Fibroblast of skin of back (primary cell): ENCODE data around the gene RREB1.
"Not testable (repeated sequence)": the region's sequence is repeated elsewhere in the genome, so short reads cannot be mapped to it uniquely, and the experiment has no call there.

Source experiments
- DNase-seq: peaks from one replicate; pipeline ENCODE4 v3.0.0-alpha.2; 2013

Gene RREB1

DNA sequence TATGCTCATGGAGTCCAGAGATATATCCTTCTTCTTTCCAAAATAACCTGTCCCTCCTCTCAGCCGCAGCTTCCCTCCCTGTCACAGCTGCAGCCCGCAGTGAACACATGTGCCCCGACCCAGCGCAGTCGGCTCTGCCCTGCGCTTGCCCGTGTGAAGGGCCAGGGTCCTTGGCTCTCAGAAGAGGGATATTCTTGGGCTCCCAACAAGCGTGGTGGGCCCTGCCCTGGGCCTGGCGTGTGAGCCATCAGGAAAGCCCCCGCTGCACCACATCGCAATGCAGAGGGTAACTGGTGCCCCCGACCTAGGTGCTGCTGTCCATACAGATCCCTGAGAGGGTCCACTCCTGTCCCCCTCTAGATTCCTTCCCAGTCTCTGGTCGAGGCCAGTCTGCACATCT, 140.1 kb downstream of the RREB1 start:
- no peak for DNase-seq

DNA sequence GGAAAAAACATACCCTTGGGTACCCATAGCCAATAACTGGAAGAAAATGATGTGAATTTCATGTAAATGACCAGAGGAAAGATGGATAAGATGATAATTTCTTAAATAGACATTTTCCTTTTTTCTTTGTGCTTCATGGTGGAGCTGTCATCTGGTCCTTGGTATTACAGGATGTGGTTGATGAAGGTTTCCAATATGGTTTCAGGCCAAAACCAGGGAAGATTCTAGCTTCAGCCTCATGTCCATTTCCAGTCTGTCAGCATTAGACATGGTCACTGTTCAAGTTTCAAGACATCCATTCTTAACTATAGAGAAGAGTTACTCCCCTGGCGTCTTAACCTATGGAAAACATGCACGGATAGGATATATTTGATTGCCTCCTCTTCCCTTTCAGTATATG, 141.6 kb downstream of the RREB1 start:
- DNase-seq = no peak

DNA sequence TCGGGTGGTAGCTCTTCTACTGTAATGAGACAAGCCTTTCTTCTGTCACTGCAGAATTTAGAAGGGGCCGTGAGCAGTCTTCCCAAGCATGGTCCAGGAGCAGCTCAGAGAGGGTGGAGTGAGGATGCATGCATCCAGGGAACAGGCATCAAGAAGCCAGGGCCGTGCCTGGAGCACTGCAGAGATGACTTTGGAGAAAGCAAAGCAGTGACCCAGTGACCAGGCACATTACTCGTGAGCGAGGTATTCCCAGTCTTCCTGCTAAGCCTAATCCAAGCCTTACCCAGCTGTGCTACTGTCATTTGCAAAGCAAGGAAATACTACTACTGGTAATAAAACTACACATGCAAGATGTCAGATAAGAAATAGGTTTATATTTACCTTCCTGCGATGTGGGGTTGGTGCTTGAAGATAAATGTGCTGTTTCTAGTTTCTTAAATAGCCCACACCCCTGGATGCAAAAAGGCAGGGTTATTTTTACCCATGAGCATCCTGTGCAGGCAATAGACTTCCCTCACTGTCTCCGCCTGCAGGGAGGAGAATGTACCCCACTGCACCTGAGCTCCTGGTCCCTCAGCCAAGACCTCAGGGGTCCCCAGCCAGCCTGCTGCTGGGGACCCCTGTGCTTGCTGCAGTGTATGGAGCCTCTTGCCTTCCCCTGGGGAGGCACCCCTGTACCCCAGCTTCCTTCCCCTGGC, 142.3 kb downstream of the RREB1 start:
- DNase-seq = peak; percentile 44

DNA sequence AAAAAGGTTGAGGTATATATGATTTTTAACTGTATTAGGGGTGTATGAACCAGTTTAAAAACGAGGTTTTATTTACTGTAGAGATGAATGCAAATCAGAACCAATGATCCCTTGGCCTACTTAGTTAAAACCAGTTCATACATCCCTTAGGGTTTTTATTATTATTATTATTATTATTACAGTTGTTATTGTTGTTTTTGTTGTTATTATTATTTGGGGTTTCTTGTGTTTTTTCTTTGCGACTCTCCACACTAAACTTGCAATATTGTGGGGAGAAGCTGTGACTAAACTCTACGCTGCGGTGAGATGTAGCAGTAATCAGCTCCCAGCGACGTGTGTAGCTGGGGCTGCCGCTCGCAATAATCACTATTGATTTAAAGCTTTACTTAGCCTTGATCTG, 143.1 kb downstream of the RREB1 start:
- DNase-seq = no peak

DNA sequence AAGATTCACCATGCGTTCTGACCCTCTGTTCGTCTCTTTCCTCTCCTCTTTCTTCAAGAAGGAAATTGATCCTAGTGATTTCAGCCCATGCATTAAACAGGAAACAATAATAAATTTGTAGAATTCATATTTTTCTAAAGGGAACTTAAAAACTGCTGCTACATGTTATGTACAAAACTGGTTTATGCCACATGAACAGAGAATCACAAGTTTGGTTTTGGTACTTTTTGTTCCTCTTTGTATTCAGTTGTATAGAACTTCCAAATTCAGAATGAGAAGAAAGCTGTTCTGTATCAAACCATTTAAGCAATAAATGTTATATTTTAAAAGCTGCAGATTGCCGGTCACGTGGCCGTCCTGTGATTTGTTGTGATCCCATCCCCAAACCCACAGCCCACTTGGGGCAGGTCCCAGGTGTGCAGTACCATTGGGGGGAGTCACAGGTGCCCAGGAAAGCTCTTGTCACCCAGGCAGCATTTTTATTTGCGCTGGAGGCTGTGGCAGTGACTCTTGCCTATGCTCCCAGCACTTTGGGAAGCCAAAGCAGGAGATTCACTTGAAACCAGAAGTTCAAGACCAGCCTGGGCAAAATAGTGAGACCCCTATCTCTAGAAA, 144.0 kb downstream of the RREB1 start:
- DNase-seq = no peak

DNA sequence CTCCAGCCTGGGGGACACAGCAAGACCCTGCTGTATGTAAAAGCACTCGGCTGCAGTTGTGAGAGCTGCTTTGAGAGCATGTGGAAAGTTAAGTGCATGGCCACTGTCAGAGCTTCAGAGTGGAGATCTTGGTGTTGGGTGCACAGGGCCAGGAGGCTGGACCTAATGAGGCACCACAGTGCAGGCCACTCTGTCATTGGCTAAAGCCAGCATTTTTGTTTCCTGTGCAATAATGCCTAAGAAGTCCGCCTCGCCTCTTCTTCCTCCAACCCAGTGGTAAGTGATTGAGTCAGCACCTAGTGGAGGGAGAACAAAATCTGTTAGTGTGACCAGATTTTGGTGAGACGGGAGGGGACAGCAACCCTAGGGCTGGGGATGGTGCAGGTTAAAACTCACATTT, 144.6 kb downstream of the RREB1 start:
- DNase-seq = no peak

DNA sequence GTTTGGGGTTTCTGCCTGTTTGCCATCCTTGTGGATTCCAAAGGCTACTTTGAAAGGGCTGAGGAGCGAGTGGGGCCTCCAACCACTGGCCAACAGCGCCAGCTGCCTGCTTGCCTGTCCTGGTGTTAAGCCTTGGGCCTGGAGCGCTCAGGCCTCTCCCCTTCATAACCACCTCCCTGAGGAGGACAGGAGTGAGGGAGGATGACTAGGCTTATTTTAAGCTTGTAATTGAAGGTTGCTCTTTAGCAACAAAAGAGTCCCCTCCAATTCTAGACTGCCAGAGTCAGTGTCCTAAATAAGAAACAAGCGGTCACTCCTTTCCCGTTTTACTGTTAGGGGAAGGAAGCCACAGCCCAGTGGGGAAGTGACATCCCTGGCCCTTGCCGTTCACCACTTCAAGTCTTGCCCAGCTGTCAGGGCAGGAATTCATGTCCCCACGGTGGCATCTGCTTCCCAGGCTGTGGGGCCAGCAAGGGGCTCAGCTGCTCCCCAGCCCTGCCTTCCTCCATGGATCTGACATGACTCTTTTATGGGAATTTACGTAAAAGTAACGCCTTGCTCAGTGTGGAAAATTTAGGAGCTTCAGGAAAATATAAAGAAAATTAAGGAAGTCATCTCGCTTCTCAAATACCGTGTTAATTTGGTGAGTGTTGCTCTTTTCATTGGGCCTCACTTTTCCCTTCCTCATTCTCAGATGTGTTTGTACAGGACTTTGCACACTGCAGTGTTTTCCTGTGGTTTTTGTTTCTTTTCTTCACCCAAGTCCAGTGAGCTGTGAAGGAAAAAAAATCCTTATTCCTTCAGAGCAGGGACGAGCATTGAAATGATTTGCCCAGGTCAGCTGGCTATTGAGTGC, 147.4 kb downstream of the RREB1 start:
- no peak for DNase-seq

DNA sequence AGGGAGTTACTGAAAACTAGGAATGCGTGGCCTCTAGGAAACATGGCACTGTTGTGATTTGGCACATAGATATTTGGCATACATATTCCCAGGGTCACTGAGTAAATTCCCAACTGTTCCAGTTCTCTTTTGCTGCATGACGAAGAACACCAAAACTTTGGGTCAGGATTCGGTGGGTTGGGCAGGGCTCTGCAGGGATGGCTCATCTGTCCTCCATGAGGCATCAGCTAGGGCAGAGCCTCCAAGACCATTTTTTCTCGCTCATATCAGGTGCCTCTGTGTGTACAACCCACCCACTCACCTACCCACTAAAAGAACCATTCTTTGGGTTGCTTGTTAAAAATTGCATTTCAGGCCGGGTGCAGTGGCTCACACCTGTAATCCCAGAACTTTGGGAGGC, 148.2 kb downstream of the RREB1 start:
- DNase-seq = no peak

DNA sequence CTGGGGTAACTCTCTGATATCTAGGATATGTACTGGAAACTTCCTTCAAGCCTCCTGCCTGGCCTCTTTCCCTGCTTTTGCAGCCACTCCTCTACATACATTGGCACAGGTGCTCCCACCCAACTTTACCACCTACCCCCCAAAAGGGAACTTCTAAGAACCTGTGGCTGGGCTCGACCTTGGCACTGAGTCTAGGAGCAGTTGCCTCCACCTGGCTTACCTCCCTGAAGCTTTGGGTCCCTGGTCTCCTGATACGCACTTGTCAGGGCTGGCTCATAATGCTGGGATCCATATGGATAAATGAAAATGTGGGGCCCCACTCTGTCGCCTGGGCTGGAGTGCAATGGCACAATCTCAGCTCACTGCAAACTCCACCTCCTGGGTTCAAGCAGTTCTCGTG, 149.0 kb downstream of the RREB1 start:
- no peak for DNase-seq

DNA sequence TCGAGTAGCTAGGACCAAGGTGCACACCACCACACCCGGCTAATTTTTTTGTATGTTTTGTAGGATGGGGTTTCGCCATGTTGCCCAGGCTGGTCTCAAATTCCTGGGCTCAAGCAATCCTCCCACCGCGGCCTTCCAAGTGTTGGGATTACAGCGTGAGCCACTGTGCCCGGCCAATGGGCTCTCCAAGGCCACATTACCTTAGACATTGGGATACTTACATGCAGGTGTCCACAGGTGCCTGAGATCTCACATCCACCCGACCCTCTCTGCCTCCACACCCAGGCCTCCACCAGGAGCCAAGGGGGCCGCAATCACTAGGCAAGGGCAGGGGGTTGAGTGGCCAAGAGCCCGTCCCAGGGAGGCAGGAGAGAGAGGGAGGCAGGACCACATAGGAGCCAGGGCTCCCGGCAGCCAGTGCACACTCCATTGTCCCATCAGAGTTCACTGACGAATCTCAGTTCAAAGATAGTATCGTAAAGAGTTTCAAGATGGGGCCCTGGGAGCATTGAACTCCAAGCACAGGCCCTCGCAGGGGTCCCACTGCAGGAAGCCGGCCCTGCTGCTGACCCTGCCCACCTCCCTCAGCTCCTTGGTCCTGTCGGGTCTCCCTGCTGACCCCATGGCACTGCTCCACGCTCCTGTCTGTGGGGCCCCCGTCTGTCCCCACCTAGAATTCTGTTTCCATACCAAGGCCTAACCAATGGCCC, 149.9 kb downstream of the RREB1 start:
- no peak for DNase-seq

DNA sequence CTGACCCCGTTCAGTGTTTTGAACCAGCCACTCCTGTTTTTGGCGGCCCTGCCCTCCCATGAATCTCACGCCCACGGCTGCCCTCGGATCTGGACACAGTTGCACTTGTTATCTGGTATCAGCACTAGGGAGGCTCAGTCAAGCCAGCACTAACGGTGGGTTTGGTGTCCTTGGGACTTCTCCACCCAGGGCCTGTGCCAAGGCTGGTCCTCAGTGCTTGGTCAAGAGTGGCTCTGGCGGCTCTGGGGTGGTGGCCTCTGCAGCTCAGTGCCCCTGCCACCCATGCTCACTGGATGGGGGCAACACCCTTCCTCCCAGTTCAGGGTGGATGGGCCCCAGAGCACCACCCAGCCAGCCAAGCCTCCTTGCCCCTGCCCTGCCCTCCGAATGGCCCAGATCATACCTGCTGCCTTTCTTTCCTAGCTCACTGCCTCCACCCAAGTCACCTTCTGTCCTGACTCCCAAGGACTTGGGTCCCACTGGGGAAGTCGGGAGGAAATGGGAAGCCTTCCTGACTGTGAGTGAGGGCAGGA, 150.5 kb downstream of the RREB1 start:
- no peak for DNase-seq

DNA sequence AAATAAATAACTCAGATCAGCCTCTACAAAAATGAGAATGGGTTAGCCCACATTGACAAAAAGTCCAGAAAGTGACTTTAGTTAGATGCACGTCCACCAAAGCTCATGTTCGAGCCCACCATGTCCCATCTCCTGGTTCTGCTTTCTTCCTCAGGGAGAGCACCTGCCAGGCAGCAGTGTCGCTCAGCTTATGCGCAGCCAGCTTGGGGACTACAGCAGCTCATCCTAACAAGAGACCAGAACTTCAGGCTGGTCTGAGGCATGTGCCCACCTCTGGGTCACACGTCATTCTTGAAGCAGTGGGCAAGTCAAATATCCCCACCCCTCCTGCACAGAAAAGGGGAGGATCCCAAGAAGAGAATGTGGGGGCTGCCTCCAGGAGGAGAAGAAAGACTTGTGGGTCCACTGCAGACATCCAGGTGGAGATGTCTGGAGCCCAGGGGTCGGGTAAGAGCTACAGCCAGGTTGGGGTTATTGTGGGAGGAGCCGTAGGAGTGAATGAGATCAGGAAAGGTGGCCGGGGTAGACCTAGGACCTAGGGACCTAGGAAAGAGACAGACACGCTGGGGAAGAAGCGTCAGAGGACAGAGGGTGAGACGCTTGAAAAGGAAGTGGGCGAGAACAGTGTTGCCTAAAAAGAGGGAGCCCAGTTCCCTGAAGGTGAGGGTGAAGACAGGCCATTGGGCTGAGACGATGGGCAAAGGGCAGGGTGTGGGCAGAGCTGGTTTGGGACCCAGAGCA, 152.7 kb downstream of the RREB1 start:
- no peak for DNase-seq

DNA sequence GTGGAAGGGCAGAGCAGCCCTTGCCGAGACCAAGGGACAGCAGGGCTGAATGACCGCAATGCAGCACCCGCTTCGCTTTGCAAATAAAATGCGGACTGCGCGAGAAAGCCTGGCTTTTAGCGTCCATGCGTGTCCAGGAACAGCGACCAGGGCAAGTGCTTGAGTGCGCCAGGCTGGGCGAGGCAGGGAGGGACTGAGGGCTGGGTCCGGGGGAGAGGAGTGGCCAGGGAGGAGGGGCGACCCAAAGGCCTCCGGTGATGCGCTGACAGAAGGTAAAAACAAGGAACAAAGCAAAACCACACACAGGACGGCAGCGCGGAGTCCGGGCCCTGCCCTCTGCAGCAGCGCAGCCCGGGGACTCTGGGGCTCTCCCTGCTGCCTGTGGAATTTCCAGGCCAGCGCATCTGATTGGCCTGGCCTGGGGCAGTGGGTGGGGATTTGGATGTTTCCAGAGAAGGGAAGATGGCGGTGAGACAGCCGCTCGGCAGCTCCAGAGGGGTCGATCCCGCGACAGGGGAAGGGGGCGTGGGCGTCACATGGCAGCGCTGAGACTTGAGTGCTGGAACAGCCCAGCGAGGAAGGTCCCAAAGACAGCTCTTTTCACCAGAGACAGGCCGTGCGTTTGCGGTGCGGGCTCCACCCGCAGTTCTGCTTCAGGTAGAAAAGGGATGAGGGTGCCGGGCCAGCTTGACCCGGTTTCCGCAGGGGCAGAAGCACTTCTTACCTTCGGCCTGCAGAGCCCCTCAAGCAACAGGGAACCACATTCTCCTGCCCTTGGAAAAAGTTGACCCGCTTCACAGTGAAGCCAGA, 153.5 kb downstream of the RREB1 start:
- DNase-seq = peak; percentile 88

DNA sequence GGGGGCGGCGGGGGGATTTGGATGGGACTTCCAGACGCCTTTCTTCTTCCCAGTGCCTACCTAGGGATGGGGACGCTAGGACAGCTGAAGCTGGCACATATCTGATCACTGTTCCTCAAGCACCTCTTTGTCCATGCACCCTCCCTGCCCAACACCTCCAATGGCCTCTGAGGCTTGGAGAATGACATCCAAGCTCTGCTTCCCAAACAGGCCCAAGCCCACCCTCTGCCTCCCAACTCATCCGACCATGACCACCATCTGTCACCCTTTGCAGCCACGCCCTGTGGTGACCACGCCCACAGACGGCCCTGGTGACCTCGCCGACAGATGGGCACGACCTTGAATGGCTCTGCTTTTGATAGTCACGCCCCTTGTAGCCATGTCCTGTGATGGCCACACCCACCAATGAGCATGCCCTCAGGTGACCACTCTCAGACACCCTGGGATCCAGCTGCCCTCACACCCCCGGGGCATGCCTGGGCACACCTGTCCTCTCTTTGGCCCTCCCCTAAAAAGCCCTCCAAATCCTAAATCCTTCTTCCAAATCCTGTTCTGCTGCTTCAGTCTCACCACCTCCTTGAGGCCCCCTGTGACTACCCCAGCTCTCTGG, 154.2 kb downstream of the RREB1 start:
- DNase-seq = no peak

DNA sequence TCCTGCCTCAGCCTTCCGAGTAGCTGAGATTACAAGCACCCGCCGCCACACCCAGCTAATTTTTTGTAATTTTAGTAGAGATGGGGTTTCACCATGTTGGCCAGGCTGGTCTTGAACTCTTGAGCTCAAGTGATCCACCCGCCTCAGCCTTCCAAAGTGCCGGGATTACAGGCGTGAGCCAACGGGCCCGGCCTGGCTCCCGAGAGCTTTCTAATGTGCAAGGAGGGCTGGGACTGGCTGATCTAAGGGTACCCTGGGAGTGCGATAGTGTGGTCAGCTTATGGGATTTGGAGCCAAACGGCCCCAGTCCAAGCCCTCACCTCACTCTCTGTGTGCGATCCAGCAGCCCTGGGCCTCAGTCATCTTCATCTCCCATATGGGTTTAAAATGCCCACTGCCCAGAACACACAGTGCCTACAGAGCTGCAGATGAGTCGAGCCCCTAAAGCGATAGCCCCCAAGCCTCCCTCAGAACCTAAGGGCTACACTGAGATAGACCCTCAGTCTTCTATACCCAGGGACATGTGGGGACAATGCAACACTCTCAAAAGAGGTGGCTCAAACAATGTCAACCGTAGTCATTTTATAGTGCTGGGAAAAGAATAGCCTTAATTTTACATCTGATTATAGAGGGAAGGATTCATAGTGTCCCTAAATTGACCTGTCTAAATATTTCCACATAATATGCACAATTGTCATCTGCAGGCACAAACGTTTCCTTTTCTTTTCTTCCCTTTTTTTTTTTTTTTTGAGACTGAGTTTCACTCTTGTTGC, 155.2 kb downstream of the RREB1 start:
- DNase-seq = no peak

DNA sequence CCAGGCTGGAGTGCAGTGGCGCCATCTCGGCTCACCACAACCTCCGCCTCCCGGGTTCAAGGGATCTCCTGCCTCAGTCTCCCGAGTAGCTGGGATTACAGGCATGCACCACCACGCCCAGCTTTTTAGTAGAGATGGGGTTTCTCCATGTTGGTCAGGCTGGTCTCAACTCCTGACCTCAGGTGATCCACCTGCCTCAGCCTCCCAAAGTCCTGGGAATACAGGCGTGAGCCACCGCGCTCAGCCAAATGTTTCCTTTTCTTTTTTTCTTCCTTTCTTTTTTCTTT, 155.7 kb downstream of the RREB1 start:
- not testable (repeated sequence) for DNase-seq

DNA sequence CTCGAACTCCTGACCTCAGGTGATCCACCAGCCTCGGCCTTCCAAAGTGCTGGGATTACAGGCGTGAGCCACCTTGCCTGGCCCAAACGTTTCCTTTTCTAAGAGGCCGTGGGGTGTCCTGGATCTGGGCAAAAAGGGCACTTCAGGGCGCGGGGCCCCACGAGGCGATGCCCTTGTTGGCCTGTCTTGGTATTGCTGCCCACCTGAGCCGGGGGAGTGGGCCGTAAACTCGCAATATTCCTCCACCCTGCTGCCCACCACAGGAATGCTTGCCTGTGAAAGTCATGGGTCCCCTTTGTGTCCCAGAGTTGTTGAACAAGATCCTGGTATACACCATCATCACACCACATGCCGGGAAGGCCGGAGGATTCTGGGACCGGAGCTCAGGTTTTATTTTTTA, 156.3 kb downstream of the RREB1 start:
- no peak for DNase-seq

DNA sequence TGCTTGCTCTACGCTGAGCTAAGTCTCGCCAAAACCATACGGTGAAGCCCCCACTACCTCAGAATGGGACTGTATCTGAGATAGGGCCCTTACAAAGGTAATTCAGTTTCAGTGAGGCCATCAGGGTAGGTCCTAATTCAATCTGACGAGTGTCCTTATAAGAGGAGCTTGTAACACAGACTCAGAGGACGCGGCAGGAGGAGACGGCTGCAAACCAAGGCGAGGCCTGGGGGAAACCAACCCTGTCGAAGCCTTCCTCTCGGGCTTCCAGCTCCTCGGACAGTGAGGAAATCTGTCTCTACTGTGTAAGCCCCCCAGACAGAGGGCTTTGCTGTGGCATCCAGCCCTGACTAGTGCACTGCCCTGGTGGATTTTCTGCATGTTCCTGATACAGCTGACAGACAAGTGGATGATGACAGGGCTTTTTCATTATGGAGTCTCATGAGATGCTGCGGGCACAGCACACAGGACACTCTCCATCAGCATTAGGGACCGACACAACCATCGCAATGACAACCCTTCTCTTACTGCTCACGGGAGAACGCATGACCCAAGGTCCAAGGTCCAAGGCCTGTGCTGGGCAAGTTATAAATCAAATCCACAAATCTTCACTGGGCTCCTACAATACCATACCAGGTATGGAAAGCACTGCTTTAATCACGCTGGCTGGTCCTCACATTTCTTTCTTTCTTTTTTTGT, 157.1 kb downstream of the RREB1 start:
- DNase-seq = no peak

DNA sequence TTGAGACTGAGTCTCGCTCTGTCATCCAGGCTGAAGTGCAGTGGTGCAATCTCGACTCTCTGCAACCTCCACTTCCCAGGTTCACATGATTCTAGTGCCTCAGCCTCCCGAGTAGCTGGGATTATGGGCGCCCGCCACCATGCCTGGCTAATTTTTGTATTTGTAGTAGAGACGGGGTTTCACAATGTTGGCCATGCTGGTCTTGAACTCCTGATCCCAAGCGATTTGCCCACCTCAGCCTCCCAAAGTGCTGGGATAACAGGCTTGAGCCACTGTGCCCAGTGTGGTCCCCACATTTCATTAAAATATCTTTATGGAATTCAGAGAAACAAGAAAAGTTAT, 157.6 kb downstream of the RREB1 start:
- DNase-seq = not testable (repeated sequence)

DNA sequence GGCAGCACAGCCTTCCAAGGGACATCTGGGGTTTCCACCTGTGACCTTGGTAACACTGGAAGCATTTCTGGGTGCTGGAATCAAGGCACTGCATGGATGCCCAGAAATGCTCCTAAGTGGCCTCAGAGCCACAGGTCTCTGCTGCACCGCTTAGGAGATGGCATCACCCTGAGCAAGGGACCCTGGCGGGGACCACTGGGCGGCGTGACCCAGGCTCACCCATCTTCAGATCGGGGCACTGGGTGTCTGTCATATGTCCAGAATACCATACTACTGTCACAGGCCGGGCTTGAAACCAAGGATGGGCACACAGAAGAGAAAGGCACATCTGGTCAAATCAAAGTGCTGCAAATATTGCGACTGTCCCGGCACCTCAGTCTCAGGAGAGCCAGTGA, 159.3 kb downstream of the RREB1 start:
- DNase-seq = no peak
